Endothelial cell of umbilical vein (primary cell): ENCODE results near the gene DPH1. TPM values are rescaled to one million over a fixed set of nuclear protein-coding genes. Genes with fewer than 3 reads are reported as not detected.

Experiments used
- BruUV-seq: library from RNA; stranded (reverse); fragments of 400-500 nt; replicated peaks from 2 replicates; lab custom pipeline; 2021; lab: Mats Ljungman, UMichigan
- CTCF ChIA-PET: fragments of 300-600, 350-600 bp; sonication (Branson Sonifier 250); formaldehyde crosslinking; loops from one replicate; lab custom pipeline; 2021; ENCODE audit warnings: antibody characterized with exemption, inconsistent platforms; lab: Charles Lee
- POLR2A ChIA-PET: fragments of 300-600, 350-600 bp; sonication (Branson Sonifier 250); formaldehyde crosslinking; loops from one replicate; lab custom pipeline; 2021; ENCODE audit warnings: antibody characterized with exemption, inconsistent platforms; lab: Charles Lee
- DNase-seq: peaks from one replicate; pipeline ENCODE4 v3.0.0-alpha.2; 2011; ENCODE audit warnings: low read depth, low spot score
- FAIRE-seq: peaks from 2 replicates; lab custom pipeline; 2011; peaks lifted over from hg19 to GRCh38; lab: Jason Lieb, UNC
- H2AFZ ChIP-seq: 2 replicates; pipeline ENCODE4 v1.6.0; 2012; ENCODE audit warnings: low read depth, low read length, control low read depth, inconsistent platforms
- H3K27ac ChIP-seq: 2 replicates; pipeline ENCODE4 v1.5.1; 2011; ENCODE audit warnings: low read depth, mild to moderate bottlenecking, control low read depth, low read length, moderate library complexity; ENCODE audit not compliant: insufficient read depth
- H3K27me3 ChIP-seq, 2 experiments: 2 replicates each; pipeline versions ENCODE4 v1.6.0 to v1.6.1; 2011; ENCODE audit warnings: low read length in 2 of 2, mixed read lengths in 1 of 2; ENCODE audit not compliant: control insufficient read depth in 2 of 2, insufficient read depth in 2 of 2
- H3K36me3 ChIP-seq, 2 experiments: 2 replicates in 1 of 2; 3 replicates in 1 of 2; pipeline ENCODE4 v1.5.1; 2011; ENCODE audit warnings: low read length in 2 of 2, mild to moderate bottlenecking in 1 of 2, moderate library complexity in 1 of 2; ENCODE audit not compliant: control insufficient read depth in 2 of 2, insufficient read depth in 2 of 2; ENCODE audit errors: extremely low read depth in 1 of 2
- H3K4me1 ChIP-seq: 3 replicates; pipeline ENCODE4 v1.5.1; 2011; ENCODE audit warnings: mild to moderate bottlenecking, low read length; ENCODE audit not compliant: control insufficient read depth, insufficient read depth; ENCODE audit errors: extremely low read depth
- H3K4me2 ChIP-seq: 2 replicates; pipeline ENCODE4 v1.6.1; 2011; ENCODE audit warnings: low read length, control low read depth, mixed read lengths; ENCODE audit not compliant: insufficient read depth
- H3K4me3 ChIP-seq, 3 experiments: fragments of 200-600 bp in 1 of 3; sonication (generic), shearing (Covaris generic) in 1 of 3; replicated peaks in 1 of 3; 2 replicates each; pipeline ENCODE4 v1.5.1; 2011 to 2016; ENCODE audit warnings: control low read depth in 3 of 3, low read length in 3 of 3, mild to moderate bottlenecking in 2 of 3, inconsistent platforms in 1 of 3, low read depth in 1 of 3, moderate library complexity in 1 of 3; ENCODE audit not compliant: insufficient read depth in 1 of 3
- H3K79me2 ChIP-seq: 2 replicates; pipeline ENCODE4 v1.6.0; 2012; ENCODE audit warnings: low read length, inconsistent platforms; ENCODE audit not compliant: control insufficient read depth, insufficient read depth
- H3K9ac ChIP-seq: replicated peaks from 2 replicates; pipeline ENCODE3; 2011; ENCODE audit warnings: low read length, control low read depth; ENCODE audit not compliant: insufficient read depth; ENCODE audit errors: extremely low read depth
- H3K9me1 ChIP-seq: replicated peaks from 3 replicates; pipeline ENCODE4 v1.6.0; 2011; ENCODE audit warnings: mild to moderate bottlenecking, low read length; ENCODE audit not compliant: control insufficient read depth, insufficient read depth; ENCODE audit errors: extremely low read depth
- H3K9me3 ChIP-seq: replicated peaks from 2 replicates; pipeline ENCODE4 v1.5.1; 2012; ENCODE audit warnings: low read length, inconsistent platforms; ENCODE audit not compliant: control insufficient read depth, insufficient read depth
- H4K20me1 ChIP-seq: replicated peaks from 2 replicates; pipeline ENCODE3; 2011; ENCODE audit warnings: mild to moderate bottlenecking, low read length; ENCODE audit not compliant: control insufficient read depth, insufficient read depth; ENCODE audit errors: extremely low read depth
- EZH2 ChIP-seq: IDR thresholded peaks from 2 replicates; pipeline ENCODE4 v1.6.1; 2012; ENCODE audit warnings: borderline replicate concordance, low read depth, mild to moderate bottlenecking, moderate library complexity, low read length, inconsistent platforms; ENCODE audit not compliant: severe bottlenecking
- FOS ChIP-seq: IDR thresholded peaks from 2 replicates; pipeline ENCODE4 v1.6.1; 2011; ENCODE audit warnings: mild to moderate bottlenecking, low read length, moderate library complexity, borderline replicate concordance; ENCODE audit not compliant: insufficient read depth
- GATA2 ChIP-seq: IDR thresholded peaks from 2 replicates; pipeline ENCODE4 v1.7.0; 2011; ENCODE audit warnings: low read depth, mild to moderate bottlenecking, moderate library complexity, mixed read lengths, low read length; ENCODE audit not compliant: insufficient read length, insufficient read depth
- JUN ChIP-seq: IDR thresholded peaks from 2 replicates; pipeline ENCODE4 v1.6.1; 2011; ENCODE audit warnings: borderline replicate concordance, low read depth; ENCODE audit not compliant: insufficient read length, insufficient read depth
- MAX ChIP-seq: IDR thresholded peaks from 2 replicates; pipeline ENCODE4 v1.6.1; 2011; ENCODE audit not compliant: insufficient read depth, insufficient read length
- MYC ChIP-seq: IDR thresholded peaks from one replicate; pipeline ENCODE4 v1.6.1; 2011; ENCODE audit warnings: mild to moderate bottlenecking, low read depth, low read length
- POLR2A ChIP-seq: IDR thresholded peaks from 2 replicates; pipeline ENCODE4 v1.6.1; 2012; ENCODE audit warnings: low read depth, mild to moderate bottlenecking, control low read depth, low read length
- POLR2AphosphoS5 ChIP-seq: IDR thresholded peaks from 2 replicates; pipeline ENCODE4 v1.6.1; 2012; ENCODE audit warnings: low read depth, mild to moderate bottlenecking, control low read depth, low read length, moderate library complexity; ENCODE audit not compliant: insufficient read depth
- dilution Hi-C: fragments of 300-500 bp; cut with MboI; formaldehyde crosslinking; loops from one replicate; pipeline ENCODE4 v1.15.0; 2019; ENCODE audit warnings: low sequenced_read_pairs; ENCODE audit not compliant: extremely low pct_ligation_motif_present
- intact Hi-C: fragments of 100-400 bp; cut with micrococcal nuclease; formaldehyde crosslinking; loops from one replicate; pipeline ENCODE4 v1.10.0; 2022
- polyA plus RNA-seq, 4 experiments: library from polyadenylated mRNA; depleted of rRNA in 3 of 4; stranded (reverse) in 3 of 4; unstranded in 1 of 4; fragments of >200 nt; gene quantifications; 2 replicates each; pipeline versions ENCODE4 v1.2.1 to v1.2.3, GENCODE V29; 2011 to 2012; ENCODE audit warnings: missing spikeins in 1 of 4
- total RNA-seq: library from RNA; stranded (reverse); gene quantifications from 2 replicates; pipeline ENCODE4 v1.2.3, GENCODE V29; 2021
- TF ChIP-seq, protein P1 (sequence below), 2 donors: IDR thresholded peaks; 1 replicate in 1 of 2; 2 replicates in 1 of 2; pipeline ENCODE4 v1.5.1; 2011; ENCODE audit warnings: low read length in 2 of 2, mild to moderate bottlenecking in 2 of 2, moderate library complexity in 2 of 2, control low read depth in 1 of 2, inconsistent platforms in 1 of 2, low read depth in 1 of 2; ENCODE audit not compliant: insufficient read depth in 1 of 2; ENCODE audit errors: extremely low read depth in 1 of 2

Gene DPH1
- total and polyA plus RNA-seq, 2 donors (not counting 3 experiments of a cell fraction or from before 2014, with no cell fraction given), result 37.8 to 45.6 TPM

GRCh38 chr17:2037155-2037554 lies 7.2 kb downstream of the DPH1 start:
- H3K4me2 ChIP-seq, result no peak overlapping the region
- no peaks in the 10 kb centered on the region for H3K27me3 ChIP-seq
- no peak for TF ChIP-seq GATA2
- TF ChIP-seq POLR2A, result no peak
- TF ChIP-seq MAX, result no peak
- TF ChIP-seq EZH2, result no peak
- no peak for TF ChIP-seq FOS
- TF ChIP-seq, protein P1, sequence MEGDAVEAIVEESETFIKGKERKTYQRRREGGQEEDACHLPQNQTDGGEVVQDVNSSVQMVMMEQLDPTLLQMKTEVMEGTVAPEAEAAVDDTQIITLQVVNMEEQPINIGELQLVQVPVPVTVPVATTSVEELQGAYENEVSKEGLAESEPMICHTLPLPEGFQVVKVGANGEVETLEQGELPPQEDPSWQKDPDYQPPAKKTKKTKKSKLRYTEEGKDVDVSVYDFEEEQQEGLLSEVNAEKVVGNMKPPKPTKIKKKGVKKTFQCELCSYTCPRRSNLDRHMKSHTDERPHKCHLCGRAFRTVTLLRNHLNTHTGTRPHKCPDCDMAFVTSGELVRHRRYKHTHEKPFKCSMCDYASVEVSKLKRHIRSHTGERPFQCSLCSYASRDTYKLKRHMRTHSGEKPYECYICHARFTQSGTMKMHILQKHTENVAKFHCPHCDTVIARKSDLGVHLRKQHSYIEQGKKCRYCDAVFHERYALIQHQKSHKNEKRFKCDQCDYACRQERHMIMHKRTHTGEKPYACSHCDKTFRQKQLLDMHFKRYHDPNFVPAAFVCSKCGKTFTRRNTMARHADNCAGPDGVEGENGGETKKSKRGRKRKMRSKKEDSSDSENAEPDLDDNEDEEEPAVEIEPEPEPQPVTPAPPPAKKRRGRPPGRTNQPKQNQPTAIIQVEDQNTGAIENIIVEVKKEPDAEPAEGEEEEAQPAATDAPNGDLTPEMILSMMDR (IDR thresholded peaks at IDR 0.05; ENCODE audit: extremely low read depth in 1 of 2, insufficient read depth in 1 of 2, low read depth in 1 of 2, low read length in 2 of 2), result no peak
- no peak for TF ChIP-seq JUN
- TF ChIP-seq POLR2AphosphoS5, result no peak
- no peak for TF ChIP-seq MYC
- DNase-seq (no peak), FAIRE-seq (no peak)
- CTCF ChIA-PET, result no interaction called here
- H3K36me3 ChIP-seq, result peaks cover 3 to 24% of the 10 kb centered on the region in 2 experiments
- POLR2A ChIA-PET, result no interaction called here
- no peaks in the 10 kb centered on the region for H3K9me3 ChIP-seq
- H3K4me1 ChIP-seq, result no peaks in the 10 kb centered on the region
- H3K79me2 ChIP-seq, result peaks cover under 1% of the 10 kb centered on the region
- H4K20me1 ChIP-seq, result no peaks in the 10 kb centered on the region
- intact Hi-C loops, result no loop called here
- no peaks in the 10 kb centered on the region for H3K9me1 ChIP-seq
- no TSS peak for BruUV-seq
- no peak overlapping the region for H3K4me3 ChIP-seq
- H3K27ac ChIP-seq, result no peak overlapping the region
- dilution Hi-C loops, result no loop called here
- no peak overlapping the region for H2AFZ ChIP-seq
- H3K9ac ChIP-seq, result no peak overlapping the region
